IPS-11a (cell line): ENCODE data around the gene FKBP4.
A peak's percentile ranks its signal among the peaks of the same experiment; 100 is the strongest.

ENCODE experiments used
- H3K4me3 ChIP-seq: one replicate; pipeline ENCODE4 v1.5.1; 2013; ENCODE audit warnings: low read depth, low read length, control low read depth

The FKBP4 gene

GRCh38 chr12:2812290-2813213 lies 17.8 kb downstream of the FKBP4 start, which contains the start of gene ITFG2:
Gene ITFG2 (plus strand): TSS chr12:2812668. CDS start chr12:2812761, 93 bp downstream.
- H3K4me3 ChIP-seq, result peak within 1 kb of the TSS; percentile 93

- H3K4me3 ChIP-seq, result peak overlapping the region; percentile 93
These were observed 18.7 kb downstream of the FKBP4 start for GRCh38 chr12:2813214-2814185.

- H3K4me3 ChIP-seq, result no peak overlapping the region
These were observed 25.0 kb downstream of the FKBP4 start for GRCh38 chr12:2819810-2820209.

GRCh38 chr12:2820432-2820831 lies 25.7 kb downstream of the FKBP4 start:
- H3K4me3 ChIP-seq, result no peak overlapping the region

GRCh38 chr12:2823483-2823882 lies 28.7 kb downstream of the FKBP4 start:
- H3K4me3 ChIP-seq, result no peak overlapping the region

- no peak overlapping the region for H3K4me3 ChIP-seq
These were observed 29.8 kb downstream of the FKBP4 start for GRCh38 chr12:2824541-2824940.

GRCh38 chr12:2825132-2825531 lies 30.4 kb downstream of the FKBP4 start:
- no peak overlapping the region for H3K4me3 ChIP-seq

- no peak overlapping the region for H3K4me3 ChIP-seq
These were observed 31.3 kb downstream of the FKBP4 start for GRCh38 chr12:2826036-2826435.

- H3K4me3 ChIP-seq, result no peak overlapping the region
These were observed 32.1 kb downstream of the FKBP4 start for GRCh38 chr12:2826721-2827515.

GRCh38 chr12:2829275-2829674 lies 34.5 kb downstream of the FKBP4 start:
- H3K4me3 ChIP-seq, result no peak overlapping the region

- H3K4me3 ChIP-seq, result no peak overlapping the region
These were observed 37.9 kb downstream of the FKBP4 start for GRCh38 chr12:2832550-2833127.

GRCh38 chr12:2833327-2833726 lies 38.6 kb downstream of the FKBP4 start:
- H3K4me3 ChIP-seq, result no peak overlapping the region

GRCh38 chr12:2833810-2834209 lies 39.0 kb downstream of the FKBP4 start:
- no peak overlapping the region for H3K4me3 ChIP-seq

- no peak within 1 kb of the TSS for H3K4me3 ChIP-seq
These were observed 40.1 kb downstream of the FKBP4 start, which contains the start of gene NRIP2 for GRCh38 chr12:2834581-2835491. Gene NRIP2 (minus strand): TSS chr12:2835035. CDS start chr12:2834983, 52 bp downstream.

GRCh38 chr12:2835691-2836403 lies 41.1 kb downstream of the FKBP4 start:
- H3K4me3 ChIP-seq, result no peak overlapping the region

- H3K4me3 ChIP-seq, result no peak overlapping the region
These were observed 41.8 kb downstream of the FKBP4 start for GRCh38 chr12:2836574-2836973.

- no peak overlapping the region for H3K4me3 ChIP-seq
These were observed 46.4 kb downstream of the FKBP4 start for GRCh38 chr12:2841056-2841650.

- H3K4me3 ChIP-seq, result no peak overlapping the region
These were observed 48.2 kb downstream of the FKBP4 start for GRCh38 chr12:2842948-2843347.
